B cell (primary cell): Measurements from ENCODE around the gene NIN.

Source experiments
- CTCF ChIP-seq: fragments of 200-600 bp; IDR thresholded peaks from one replicate; pipeline ENCODE4 v1.8.0; 2022; ENCODE audit warnings: antibody characterized with exemption, mild to moderate bottlenecking
- EZH2 ChIP-seq: IDR thresholded peaks from 2 replicates; pipeline ENCODE4 v1.6.1; 2012; ENCODE audit warnings: borderline replicate concordance, low read depth, mild to moderate bottlenecking, moderate library complexity, low read length; ENCODE audit not compliant: insufficient read depth, poor library complexity, severe bottlenecking

- peak; percentile 74 for TF ChIP-seq CTCF
- no peak for TF ChIP-seq EZH2
Measured at GRCh38 chr14:50714450-50715073, 116.4 kb downstream of the NIN start.
